Hepatocyte (in vitro differentiated cells): ENCODE measurements around the gene FUT9. TPM values are rescaled to one million over a fixed set of nuclear protein-coding genes. Genes with fewer than 3 reads are reported as not detected.

Experiments
- DNase-seq: peaks from one replicate; pipeline ENCODE4 v3.0.0-alpha.2; 2016; ENCODE audit warnings: low spot score
- H2AFZ ChIP-seq: fragments of 200-600 bp; sonication (generic); 2 replicates; pipeline ENCODE4 v1.6.0; 2016; ENCODE audit warnings: antibody characterized with exemption, mild to moderate bottlenecking
- H3K27ac ChIP-seq: fragments of 200-600 bp; sonication (generic); 2 replicates; pipeline ENCODE4 v1.5.1; 2016; ENCODE audit warnings: mild to moderate bottlenecking
- H3K27me3 ChIP-seq: fragments of 200-600 bp; sonication (generic); 2 replicates; pipeline ENCODE4 v1.6.1; 2016
- H3K36me3 ChIP-seq: fragments of 200-600 bp; sonication (generic); replicated peaks from 2 replicates; pipeline ENCODE4 v1.5.1; 2016; ENCODE audit warnings: low read depth; ENCODE audit not compliant: insufficient read depth
- H3K4me1 ChIP-seq: fragments of 200-600 bp; sonication (generic); 2 replicates; pipeline ENCODE4 v1.5.1; 2016; ENCODE audit warnings: mild to moderate bottlenecking, moderate library complexity; ENCODE audit not compliant: insufficient read depth
- H3K4me2 ChIP-seq: fragments of 200-600 bp; sonication (generic); 2 replicates; pipeline ENCODE4 v1.6.0; 2016
- H3K4me3 ChIP-seq: fragments of 200-600 bp; sonication (generic); 2 replicates; pipeline ENCODE4 v1.5.1; 2016; ENCODE audit warnings: mild to moderate bottlenecking
- H3K79me2 ChIP-seq: fragments of 200-600 bp; sonication (generic); 2 replicates; pipeline ENCODE4 v1.6.0; 2017; ENCODE audit warnings: mild to moderate bottlenecking
- H3K9me2 ChIP-seq: fragments of 200-600 bp; sonication (generic); replicated peaks from 2 replicates; pipeline ENCODE4 v1.6.0; 2017; ENCODE audit warnings: mild to moderate bottlenecking; ENCODE audit not compliant: insufficient read depth
- H3K9me3 ChIP-seq: fragments of 200-600 bp; sonication (generic); 2 replicates; pipeline ENCODE4 v1.5.1; 2016; ENCODE audit warnings: low read depth, mild to moderate bottlenecking
- H4K20me1 ChIP-seq: fragments of 200-600 bp; sonication (generic); 2 replicates; pipeline ENCODE4 v1.6.0; 2016; ENCODE audit warnings: mild to moderate bottlenecking; ENCODE audit not compliant: insufficient read depth, poor library complexity, severe bottlenecking
- CTCF ChIP-seq: fragments of 200-600 bp; sonication (generic); IDR thresholded peaks from 2 replicates; pipeline ENCODE4 v1.5.1; 2016; ENCODE audit warnings: antibody characterized with exemption, mild to moderate bottlenecking; ENCODE audit not compliant: poor library complexity
- EZH2 ChIP-seq: fragments of 200-600 bp; sonication (generic); IDR thresholded peaks from 2 replicates; pipeline ENCODE4 v1.6.1; 2016; ENCODE audit warnings: antibody characterized with exemption, mild to moderate bottlenecking, borderline replicate concordance
- EZH2phosphoT487 ChIP-seq: fragments of 200-600 bp; sonication (generic); IDR thresholded peaks from one replicate; pipeline ENCODE4 v1.6.1; 2018; ENCODE audit warnings: antibody characterized with exemption, mild to moderate bottlenecking, low read depth, moderate library complexity; ENCODE audit not compliant: unreplicated experiment, severe bottlenecking
- WGBS: methylation state at CpG from one replicate; pipeline ENCODE4 v1.1.6; 2016; ENCODE audit warnings: low lambda C conversion rate; ENCODE audit errors: missing lambda C conversion rate; 5-methylcytosine and 5-hydroxymethylcytosine counted together
- polyA plus RNA-seq: library from polyadenylated mRNA; unstranded; fragments of >200 nt; fragmentation: Nextera tagmentation; extraction: Ambion mirVana; gene quantifications from 2 replicates; pipeline ENCODE4 v1.2.1, GENCODE V29; 2016
- total RNA-seq: library from RNA; depleted of rRNA; stranded (reverse); fragments of >200 nt; gene quantifications from 2 replicates; pipeline ENCODE4 v1.2.3, GENCODE V29; 2014

Gene FUT9
- total and polyA plus RNA-seq, 2 experiments from 2014 or later, result 0.24 to 0.87 TPM

- H3K27me3 ChIP-seq, result no peaks in the 10 kb centered on the region
- no peaks in the 10 kb centered on the region for H3K79me2 ChIP-seq
- no peak overlapping the region for H3K27ac ChIP-seq
- H3K4me1 ChIP-seq, result no peaks in the 10 kb centered on the region
- H3K36me3 ChIP-seq, result no peaks in the 10 kb centered on the region
- no peak overlapping the region for H3K4me2 ChIP-seq
- no peak overlapping the region for H3K4me3 ChIP-seq
- no peaks in the 10 kb centered on the region for H3K9me3 ChIP-seq
- no peaks in the 10 kb centered on the region for H4K20me1 ChIP-seq
- TF ChIP-seq CTCF (no peak), EZH2 (no peak), EZH2phosphoT487 (no peak)
- DNase-seq, result no peak
- H3K9me2 ChIP-seq, result no peaks in the 10 kb centered on the region
- no peak overlapping the region for H2AFZ ChIP-seq
- 44% methylated on average over 1 of the region's 1 CpG for WGBS
Observed at GRCh38 chr6:96223695-96224094, 207.9 kb downstream of the FUT9 start.

GRCh38 chr6:96227135-96227534 is 211.4 kb downstream of the FUT9 start:
- no peaks in the 10 kb centered on the region for H3K27me3 ChIP-seq
- TF ChIP-seq CTCF (no peak), EZH2phosphoT487 (no peak), EZH2 (no peak)
- no peak overlapping the region for H2AFZ ChIP-seq
- no peaks in the 10 kb centered on the region for H3K36me3 ChIP-seq
- H3K27ac ChIP-seq, result no peak overlapping the region
- no peaks in the 10 kb centered on the region for H3K4me1 ChIP-seq
- H3K4me2 ChIP-seq, result no peak overlapping the region
- H3K9me3 ChIP-seq, result no peaks in the 10 kb centered on the region
- H3K4me3 ChIP-seq, result no peak overlapping the region
- no peaks in the 10 kb centered on the region for H3K79me2 ChIP-seq
- 90% methylated on average over 2 of the region's 2 CpGs for WGBS
- no peaks in the 10 kb centered on the region for H4K20me1 ChIP-seq
- no peaks in the 10 kb centered on the region for H3K9me2 ChIP-seq
- no peak for DNase-seq

- H3K4me2 ChIP-seq, result no peak overlapping the region
- H3K9me2 ChIP-seq, result no peaks in the 10 kb centered on the region
- DNase-seq, result no peak
- TF ChIP-seq EZH2phosphoT487 (no peak), EZH2 (no peak), CTCF (no peak)
- H3K4me3 ChIP-seq, result no peak overlapping the region
- no peaks in the 10 kb centered on the region for H3K36me3 ChIP-seq
- no peaks in the 10 kb centered on the region for H4K20me1 ChIP-seq
- H3K9me3 ChIP-seq, result no peaks in the 10 kb centered on the region
- H3K4me1 ChIP-seq, result no peaks in the 10 kb centered on the region
- H2AFZ ChIP-seq, result no peak overlapping the region
- H3K27me3 ChIP-seq, result no peaks in the 10 kb centered on the region
- WGBS, result 93% methylated on average over 2 of the region's 2 CpGs
- no peak overlapping the region for H3K27ac ChIP-seq
- H3K79me2 ChIP-seq, result no peaks in the 10 kb centered on the region
Observed at GRCh38 chr6:96234444-96234843, 218.7 kb downstream of the FUT9 start.

- H3K36me3 ChIP-seq, result no peaks in the 10 kb centered on the region
- no peaks in the 10 kb centered on the region for H4K20me1 ChIP-seq
- no peak for TF ChIP-seq CTCF
- TF ChIP-seq EZH2phosphoT487, result no peak
- TF ChIP-seq EZH2, result no peak
- H2AFZ ChIP-seq, result no peak overlapping the region
- H3K79me2 ChIP-seq, result no peaks in the 10 kb centered on the region
- WGBS, result 99% methylated on average over 5 of the region's 5 CpGs
- no peak overlapping the region for H3K27ac ChIP-seq
- no peak for DNase-seq
- no peak overlapping the region for H3K4me2 ChIP-seq
- no peaks in the 10 kb centered on the region for H3K27me3 ChIP-seq
- no peaks in the 10 kb centered on the region for H3K9me3 ChIP-seq
- no peaks in the 10 kb centered on the region for H3K4me1 ChIP-seq
- no peaks in the 10 kb centered on the region for H3K9me2 ChIP-seq
- H3K4me3 ChIP-seq, result no peak overlapping the region
Observed at GRCh38 chr6:96235927-96236326, 220.2 kb downstream of the FUT9 start.
